WTC11 (cell line): Measurements from ENCODE around the gene SLC8B1. TPM values are rescaled to one million over a fixed set of nuclear protein-coding genes. Genes with fewer than 3 reads are reported as not detected.
"Not testable (repeated sequence)": the region's sequence is repeated elsewhere in the genome, so short reads cannot be mapped to it uniquely, and the experiment has no call there.

Experiments
- ATAC-seq: fragments of 200-7000 bp; cut with Tn5 transposase; 2 replicates; pipeline ENCODE4 v1.10.0; 2021; ENCODE audit warnings: mild to moderate bottlenecking, moderate library complexity
- CTCF ChIA-PET: fragments of 300-600 bp; sonication (Branson Sonifier 250); formaldehyde crosslinking; loops from one replicate; lab custom pipeline; 2021; ENCODE audit warnings: antibody characterized with exemption; lab: Charles Lee
- POLR2A ChIA-PET: fragments of 350-600 bp; sonication (Branson Sonifier 250); formaldehyde crosslinking; loops from one replicate; lab custom pipeline; 2021; ENCODE audit warnings: antibody characterized with exemption; lab: Charles Lee
- DNase-seq: peaks from one replicate; pipeline ENCODE4 v3.0.0; 2021; ENCODE audit warnings: low spot score
- H3K27ac Mint-ChIP-seq: 2 replicates; pipeline ENCODE4 v1.8.0; 2021; ENCODE audit warnings: mixed read lengths
- H3K27me3 Mint-ChIP-seq: 2 replicates; pipeline ENCODE4 v1.8.0; 2021; ENCODE audit warnings: low read depth, mild to moderate bottlenecking, moderate library complexity, mixed read lengths
- H3K36me3 Mint-ChIP-seq: 2 replicates; pipeline ENCODE4 v1.8.0; 2021; ENCODE audit warnings: mixed read lengths
- H3K4me1 Mint-ChIP-seq: 2 replicates; pipeline ENCODE4 v1.8.0; 2022; ENCODE audit warnings: mixed read lengths
- H3K4me3 Mint-ChIP-seq: 2 replicates; pipeline ENCODE4 v1.8.0; 2021; ENCODE audit warnings: mild to moderate bottlenecking, moderate library complexity, mixed read lengths
- H3K9me3 Mint-ChIP-seq: 2 replicates; pipeline ENCODE4 v1.8.0; 2021; ENCODE audit warnings: mixed read lengths
- E2F1 ChIP-seq: sonication (generic); formaldehyde crosslinking; IDR thresholded peaks from 2 replicates; pipeline ENCODE4 v1.8.0; 2022; ENCODE audit warnings: mild to moderate bottlenecking, missing genetic modification reagents
- ETV6 ChIP-seq: sonication (generic); formaldehyde crosslinking; IDR thresholded peaks from 2 replicates; pipeline ENCODE4 v1.8.1; 2022; ENCODE audit warnings: mild to moderate bottlenecking, missing genetic modification reagents
- FOXP1 ChIP-seq: sonication (generic); formaldehyde crosslinking; IDR thresholded peaks from 2 replicates; pipeline ENCODE4 v1.8.0; 2022; ENCODE audit warnings: missing genetic modification reagents, mild to moderate bottlenecking, moderate library complexity, borderline replicate concordance
- NR1H2 ChIP-seq: sonication (generic); formaldehyde crosslinking; IDR thresholded peaks from 2 replicates; pipeline ENCODE4 v1.9.0; 2021; ENCODE audit warnings: mild to moderate bottlenecking, moderate library complexity, missing genetic modification reagents
- NR2C2 ChIP-seq: sonication (generic); formaldehyde crosslinking; IDR thresholded peaks from 2 replicates; pipeline ENCODE4 v1.8.0; 2022; ENCODE audit warnings: mild to moderate bottlenecking, missing genetic modification reagents
- PREB ChIP-seq: sonication (generic); formaldehyde crosslinking; IDR thresholded peaks from 2 replicates; pipeline ENCODE4 v1.8.1; 2022; ENCODE audit warnings: mild to moderate bottlenecking, missing genetic modification reagents, moderate library complexity, borderline replicate concordance
- PRRX2 ChIP-seq: fragments of 250-450 bp; sonication (Bioruptor Pico); IDR thresholded peaks from 2 replicates; pipeline ENCODE4 v1.8.0; 2021; ENCODE audit warnings: mild to moderate bottlenecking
- RELA ChIP-seq: sonication (generic); formaldehyde crosslinking; IDR thresholded peaks from 2 replicates; pipeline ENCODE4 v1.8.1; 2022; ENCODE audit warnings: missing genetic modification reagents, mild to moderate bottlenecking, borderline replicate concordance
- RORB ChIP-seq: fragments of 250-450 bp; sonication (Bioruptor Pico); IDR thresholded peaks from 2 replicates; pipeline ENCODE4 v1.9.0; 2021; ENCODE audit warnings: mild to moderate bottlenecking
- TEAD1 ChIP-seq: sonication (generic); formaldehyde crosslinking; IDR thresholded peaks from 2 replicates; pipeline ENCODE4 v1.8.0; 2022; ENCODE audit warnings: mild to moderate bottlenecking, missing genetic modification reagents
- USF2 ChIP-seq: sonication (generic); formaldehyde crosslinking; IDR thresholded peaks from 2 replicates; pipeline ENCODE4 v1.8.1; 2023; ENCODE audit warnings: mild to moderate bottlenecking, missing genetic modification reagents, moderate library complexity
- ZNF138 ChIP-seq: sonication (generic); formaldehyde crosslinking; conservative IDR thresholded peaks from 2 replicates; pipeline ENCODE4 v1.8.1; 2022; ENCODE audit warnings: mild to moderate bottlenecking, moderate library complexity, missing genetic modification reagents
- ZNF219 ChIP-seq: sonication (generic); formaldehyde crosslinking; IDR thresholded peaks from 2 replicates; pipeline ENCODE4 v1.8.0; 2023; ENCODE audit warnings: missing genetic modification reagents, mild to moderate bottlenecking, borderline replicate concordance
- total RNA-seq: library from RNA; stranded (reverse); gene quantifications from 3 replicates; pipeline ENCODE4 v1.2.3, GENCODE V29; 2021
- TF ChIP-seq, protein P1 (sequence below): sonication (generic); formaldehyde crosslinking; IDR thresholded peaks from 2 replicates; pipeline ENCODE4 v1.8.0; 2023; ENCODE audit warnings: mild to moderate bottlenecking, missing genetic modification reagents
- TF ChIP-seq, protein P2 (sequence below): sonication (generic); formaldehyde crosslinking; IDR thresholded peaks from 2 replicates; pipeline ENCODE4 v1.8.1; 2022; ENCODE audit warnings: mild to moderate bottlenecking, moderate library complexity, missing genetic modification reagents

The SLC8B1 gene
- total RNA-seq, 1 experiment from 2014 or later: 13.8 TPM

DNA sequence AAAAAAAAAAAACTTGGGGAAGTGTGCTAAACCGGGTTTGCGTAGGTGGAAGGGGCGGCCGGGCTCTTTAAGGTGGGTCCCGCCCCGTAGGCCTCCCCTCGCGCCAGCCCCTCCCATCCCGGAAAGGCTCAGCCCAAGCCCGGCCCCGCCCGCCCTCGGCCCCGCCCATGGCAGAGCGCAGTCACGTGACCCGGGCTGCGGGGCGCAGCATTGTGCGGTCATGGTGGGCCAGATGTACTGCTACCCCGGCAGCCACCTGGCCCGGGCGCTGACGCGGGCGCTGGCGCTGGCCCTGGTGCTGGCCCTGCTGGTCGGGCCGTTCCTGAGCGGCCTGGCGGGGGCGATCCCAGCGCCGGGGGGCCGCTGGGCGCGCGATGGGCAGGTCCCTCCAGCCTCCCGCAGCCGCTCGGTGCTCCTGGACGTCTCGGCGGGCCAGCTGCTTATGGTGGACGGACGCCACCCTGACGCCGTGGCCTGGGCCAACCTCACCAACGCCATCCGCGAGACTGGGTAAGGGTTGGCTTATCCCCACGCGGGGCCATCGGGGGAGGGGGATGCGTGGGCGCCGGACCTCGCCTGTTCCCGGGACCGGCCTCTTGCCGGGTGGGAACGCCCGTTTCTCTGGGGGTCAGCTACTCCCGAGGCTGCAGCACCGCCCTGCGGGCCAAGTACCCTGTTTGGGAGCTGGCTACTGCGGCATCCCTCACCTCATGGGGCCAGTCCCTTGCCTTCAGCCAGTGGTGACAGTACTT is 23.6 kb upstream of the SLC8B1 start, which contains the start of gene PLBD2 (continued):
- TF ChIP-seq RELA (CRISPR knock-in tag) (peak; percentile 86; the same call in 1 of the 2 replicates), NR1H2 (CRISPR knock-in tag) (no peak), PREB (CRISPR knock-in tag) (no peak), ZNF138 (CRISPR knock-in tag) (no peak), ZNF219 (CRISPR knock-in tag) (peak; percentile 71; the same call in 1 of the 2 replicates), NR2C2 (CRISPR knock-in tag) (no peak), USF2 (CRISPR knock-in tag) (peak; percentile 98), ETV6 (peak; percentile 74; the same call in 1 of the 2 replicates), FOXP1 (no peak), TEAD1 (CRISPR knock-in tag) (peak; percentile 63; the same call in 1 of the 2 replicates), PRRX2 (CRISPR knock-in tag) (no peak), E2F1 (CRISPR knock-in tag) (no peak)
- TF ChIP-seq, protein P1, sequence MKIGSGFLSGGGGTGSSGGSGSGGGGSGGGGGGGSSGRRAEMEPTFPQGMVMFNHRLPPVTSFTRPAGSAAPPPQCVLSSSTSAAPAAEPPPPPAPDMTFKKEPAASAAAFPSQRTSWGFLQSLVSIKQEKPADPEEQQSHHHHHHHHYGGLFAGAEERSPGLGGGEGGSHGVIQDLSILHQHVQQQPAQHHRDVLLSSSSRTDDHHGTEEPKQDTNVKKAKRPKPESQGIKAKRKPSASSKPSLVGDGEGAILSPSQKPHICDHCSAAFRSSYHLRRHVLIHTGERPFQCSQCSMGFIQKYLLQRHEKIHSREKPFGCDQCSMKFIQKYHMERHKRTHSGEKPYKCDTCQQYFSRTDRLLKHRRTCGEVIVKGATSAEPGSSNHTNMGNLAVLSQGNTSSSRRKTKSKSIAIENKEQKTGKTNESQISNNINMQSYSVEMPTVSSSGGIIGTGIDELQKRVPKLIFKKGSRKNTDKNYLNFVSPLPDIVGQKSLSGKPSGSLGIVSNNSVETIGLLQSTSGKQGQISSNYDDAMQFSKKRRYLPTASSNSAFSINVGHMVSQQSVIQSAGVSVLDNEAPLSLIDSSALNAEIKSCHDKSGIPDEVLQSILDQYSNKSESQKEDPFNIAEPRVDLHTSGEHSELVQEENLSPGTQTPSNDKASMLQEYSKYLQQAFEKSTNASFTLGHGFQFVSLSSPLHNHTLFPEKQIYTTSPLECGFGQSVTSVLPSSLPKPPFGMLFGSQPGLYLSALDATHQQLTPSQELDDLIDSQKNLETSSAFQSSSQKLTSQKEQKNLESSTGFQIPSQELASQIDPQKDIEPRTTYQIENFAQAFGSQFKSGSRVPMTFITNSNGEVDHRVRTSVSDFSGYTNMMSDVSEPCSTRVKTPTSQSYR (CRISPR knock-in tag): no peak
- TF ChIP-seq, protein P2, sequence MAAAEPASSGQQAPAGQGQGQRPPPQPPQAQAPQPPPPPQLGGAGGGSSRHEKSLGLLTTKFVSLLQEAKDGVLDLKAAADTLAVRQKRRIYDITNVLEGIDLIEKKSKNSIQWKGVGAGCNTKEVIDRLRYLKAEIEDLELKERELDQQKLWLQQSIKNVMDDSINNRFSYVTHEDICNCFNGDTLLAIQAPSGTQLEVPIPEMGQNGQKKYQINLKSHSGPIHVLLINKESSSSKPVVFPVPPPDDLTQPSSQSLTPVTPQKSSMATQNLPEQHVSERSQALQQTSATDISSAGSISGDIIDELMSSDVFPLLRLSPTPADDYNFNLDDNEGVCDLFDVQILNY (CRISPR knock-in tag): peak; percentile 76
- TF ChIP-seq, all 79 proteins: peak for 22

- H3K9me3 Mint-ChIP-seq, DNase-seq, H3K4me3 Mint-ChIP-seq, ATAC-seq, H3K27ac Mint-ChIP-seq, H3K36me3 Mint-ChIP-seq, H3K27me3 Mint-ChIP-seq, POLR2A ChIA-PET: not testable (repeated sequence)
- CTCF ChIA-PET: interaction anchor here (0.6 kb wide), 1 partner anchor 9 kb away, joined by 3 read pairs; no protein-coding TSS in a partner anchor
- H3K4me1 Mint-ChIP-seq: peaks cover 13% of the 10 kb centered on the region
Measured at GRCh38 chr12:113354192-113354591, 19.3 kb upstream of the SLC8B1 start.

GRCh38 chr12:113351089-113351488 is 16.2 kb upstream of the SLC8B1 start:
- Mint-ChIP-seq H3K9me3 (no peaks in the 10 kb centered on the region), H3K27me3 (no peaks in the 10 kb centered on the region), H3K4me3 (no peak overlapping the region), H3K27ac (no peak overlapping the region)
- no peak for DNase-seq
- TF ChIP-seq RORB (CRISPR knock-in tag): no peak
- TF ChIP-seq, all 79 proteins: peak for 0
- POLR2A ChIA-PET: no interaction called here
- no peak for ATAC-seq
- CTCF ChIA-PET: interaction anchor here (1.0 kb wide), 1 partner anchor 111 kb away, joined by 3 read pairs; no protein-coding TSS in a partner anchor
- Mint-ChIP-seq H3K36me3 (no peaks in the 10 kb centered on the region), H3K4me1 (peaks cover 13% of the 10 kb centered on the region)
